RWPE1 (cell line): ENCODE results near the gene SDC1.

ENCODE experiments used
- CTCF ChIA-PET: fragments of 350-600 bp; sonication (Branson Sonifier 250); formaldehyde crosslinking; extraction: SDS; loops from one replicate; lab custom pipeline; 2021; lab: Yijun Ruan, JAX
- POLR2A ChIA-PET: fragments of 400-600 bp; formaldehyde crosslinking; extraction: SDS; loops from one replicate; lab custom pipeline; 2020; ENCODE audit warnings: antibody characterized with exemption; ENCODE audit not compliant: low non-redundant PET; lab: Yijun Ruan, JAX
- DNase-seq: peaks from one replicate; pipeline ENCODE4 v3.0.0; 2012; ENCODE audit warnings: low spot score
- H3K27ac ChIP-seq: fragments of 450-650 bp; 2 replicates; pipeline ENCODE4 v1.5.1; 2017
- TF ChIP-seq, protein P1 (sequence below): fragments of 450-650 bp; conservative IDR thresholded peaks from 2 replicates; pipeline ENCODE4 v1.5.1; 2017; ENCODE audit warnings: low read depth, mild to moderate bottlenecking

Gene SDC1

DNA sequence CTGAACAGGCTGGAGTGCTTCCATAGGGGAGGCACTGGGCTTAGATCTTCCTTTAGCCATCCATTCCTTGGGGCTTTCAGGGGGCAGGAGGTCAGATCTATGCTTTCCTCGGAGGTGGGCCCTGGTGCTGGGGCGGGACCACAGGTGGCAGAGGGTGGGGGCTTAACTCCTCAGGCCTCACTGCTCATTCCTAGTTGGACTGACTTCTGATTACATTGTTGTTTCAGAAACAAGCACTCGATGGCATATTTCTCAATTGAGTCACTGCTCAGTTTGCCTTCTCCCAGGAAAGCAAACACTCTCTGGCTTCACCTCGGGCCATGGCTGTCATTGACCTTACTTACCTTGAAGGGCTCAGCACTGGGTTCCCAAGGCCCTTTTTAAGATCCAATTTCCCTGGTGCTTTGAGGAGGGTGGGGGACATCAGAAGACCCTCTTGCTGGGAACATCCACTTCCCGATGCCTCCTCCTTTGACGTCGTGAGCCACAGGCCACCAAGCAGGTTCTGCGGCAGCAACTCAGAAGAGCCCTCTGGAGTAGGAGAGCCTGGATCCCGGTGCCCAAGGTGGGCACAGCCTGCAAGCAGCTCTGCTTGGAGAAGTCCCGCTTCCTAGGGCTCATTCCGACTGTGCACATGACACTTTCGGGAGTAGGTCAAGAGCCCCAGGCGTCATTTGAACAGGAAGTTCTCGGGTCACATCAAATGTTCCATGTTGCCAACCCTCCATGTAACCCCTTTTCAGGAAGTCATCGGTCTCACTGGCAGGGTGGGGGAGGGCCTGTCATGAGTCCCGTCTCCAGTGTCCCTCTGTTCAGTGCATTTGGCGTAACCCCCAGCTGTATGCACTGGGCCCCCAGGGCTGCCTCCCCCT, 40.6 kb downstream of the SDC1 start:
- DNase-seq: peak; percentile 76
- TF ChIP-seq, protein P1, sequence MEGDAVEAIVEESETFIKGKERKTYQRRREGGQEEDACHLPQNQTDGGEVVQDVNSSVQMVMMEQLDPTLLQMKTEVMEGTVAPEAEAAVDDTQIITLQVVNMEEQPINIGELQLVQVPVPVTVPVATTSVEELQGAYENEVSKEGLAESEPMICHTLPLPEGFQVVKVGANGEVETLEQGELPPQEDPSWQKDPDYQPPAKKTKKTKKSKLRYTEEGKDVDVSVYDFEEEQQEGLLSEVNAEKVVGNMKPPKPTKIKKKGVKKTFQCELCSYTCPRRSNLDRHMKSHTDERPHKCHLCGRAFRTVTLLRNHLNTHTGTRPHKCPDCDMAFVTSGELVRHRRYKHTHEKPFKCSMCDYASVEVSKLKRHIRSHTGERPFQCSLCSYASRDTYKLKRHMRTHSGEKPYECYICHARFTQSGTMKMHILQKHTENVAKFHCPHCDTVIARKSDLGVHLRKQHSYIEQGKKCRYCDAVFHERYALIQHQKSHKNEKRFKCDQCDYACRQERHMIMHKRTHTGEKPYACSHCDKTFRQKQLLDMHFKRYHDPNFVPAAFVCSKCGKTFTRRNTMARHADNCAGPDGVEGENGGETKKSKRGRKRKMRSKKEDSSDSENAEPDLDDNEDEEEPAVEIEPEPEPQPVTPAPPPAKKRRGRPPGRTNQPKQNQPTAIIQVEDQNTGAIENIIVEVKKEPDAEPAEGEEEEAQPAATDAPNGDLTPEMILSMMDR: no peak
- H3K27ac ChIP-seq: peak overlapping the region; percentile 99
- ChIA-PET POLR2A (interaction anchor here (0.7 kb wide), 1 partner anchor 29 kb away, joined by 3 read pairs; no protein-coding TSS in a partner anchor), CTCF (interaction anchor here (0.7 to 1.6 kb wide), 3 partner anchors 8 to 78 kb away, joined by 3 to 5 read pairs (median 5); partner anchors contain the start of gene SDC1)

DNA sequence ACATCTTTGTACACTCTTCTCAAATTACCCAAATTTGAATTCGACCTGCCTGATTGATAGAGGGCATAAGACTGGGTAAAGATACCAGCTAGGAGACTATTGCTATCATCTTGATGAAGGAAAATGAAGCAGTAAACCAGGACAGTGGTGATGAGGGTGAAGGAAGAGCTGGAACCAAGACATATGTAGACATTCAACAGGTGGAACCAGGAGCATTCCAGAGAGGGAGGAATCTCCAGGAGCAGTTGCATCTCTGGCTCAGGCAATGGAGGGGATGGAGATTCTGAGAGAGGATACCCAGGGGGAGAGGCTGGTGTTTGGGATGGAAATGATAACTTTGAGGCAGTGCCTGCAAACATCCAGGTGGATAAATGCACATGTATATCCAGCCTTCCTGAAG, 41.6 kb downstream of the SDC1 start:
- DNase-seq: no peak
- TF ChIP-seq, protein P1: no peak
- POLR2A ChIA-PET: interaction anchor here (0.7 kb wide), 1 partner anchor 30 kb away, joined by 3 read pairs; no protein-coding TSS in a partner anchor
- CTCF ChIA-PET: interaction anchor here (0.6 to 0.7 kb wide), 3 partner anchors 9 to 127 kb away, joined by 3 read pairs; no protein-coding TSS in a partner anchor
- H3K27ac ChIP-seq: peak overlapping the region; percentile 99

DNA sequence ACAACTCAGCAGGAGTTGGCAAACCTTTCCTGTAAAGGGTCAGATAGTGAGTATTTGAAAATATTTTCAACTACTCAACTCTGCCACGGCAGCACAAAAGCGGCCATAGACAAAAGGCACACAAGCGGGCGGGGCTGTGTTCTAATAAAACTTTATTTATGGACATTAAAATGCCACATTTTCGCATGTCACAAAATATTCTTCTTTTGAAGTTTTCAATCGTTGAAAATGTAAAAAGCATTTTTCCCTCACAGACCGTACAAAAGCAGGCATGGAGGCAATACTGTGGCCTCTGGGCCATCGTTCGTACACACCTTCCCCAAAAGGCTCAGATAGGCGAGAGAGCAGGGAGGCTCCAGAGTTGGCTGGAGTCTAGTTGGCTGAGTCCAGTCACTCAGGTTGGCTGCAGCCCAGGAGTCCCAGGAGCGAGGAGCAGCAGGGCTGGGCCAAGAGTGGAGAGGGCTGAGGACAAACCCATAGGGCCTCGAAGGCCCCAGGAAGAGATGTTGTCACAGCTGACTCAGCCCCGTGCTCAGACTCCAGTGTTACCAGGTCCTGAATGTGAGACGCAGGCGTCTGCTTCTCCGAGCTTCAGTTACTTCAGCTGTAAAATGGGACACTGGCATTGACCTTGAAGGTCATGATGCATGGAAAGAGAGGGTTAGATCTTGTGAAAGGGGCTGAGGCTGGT, 42.5 kb downstream of the SDC1 start:
- TF ChIP-seq, protein P1: no peak
- POLR2A ChIA-PET: no interaction called here
- peak overlapping the region; percentile 99 for H3K27ac ChIP-seq
- CTCF ChIA-PET: interaction anchor here (0.6 kb wide), 1 partner anchor 128 kb away, joined by 3 read pairs; no protein-coding TSS in a partner anchor
- DNase-seq: peak; percentile 78

DNA sequence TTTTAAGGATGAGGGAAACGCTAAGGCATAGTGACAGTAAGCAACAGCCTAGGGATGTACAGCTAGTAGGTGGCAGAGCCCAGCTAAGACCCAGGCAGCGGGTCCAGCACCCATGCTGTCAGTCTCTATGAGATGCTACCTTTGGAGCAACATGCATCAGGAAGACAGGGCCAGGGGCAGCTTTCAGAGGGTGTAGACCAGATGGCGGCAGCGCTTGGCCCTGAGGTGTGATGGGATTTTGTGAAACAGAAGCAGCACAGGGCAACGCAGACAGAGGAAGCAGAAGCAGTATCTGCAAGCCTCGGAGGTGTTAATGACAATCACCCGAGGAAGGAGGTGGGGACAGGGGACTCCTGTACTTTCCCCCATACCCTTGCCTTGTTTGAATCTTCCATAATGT, 43.2 kb downstream of the SDC1 start:
- ChIA-PET POLR2A (no interaction called here), CTCF (no interaction called here)
- no peak for DNase-seq
- TF ChIP-seq, protein P1: no peak
- H3K27ac ChIP-seq: peak overlapping the region; percentile 99

DNA sequence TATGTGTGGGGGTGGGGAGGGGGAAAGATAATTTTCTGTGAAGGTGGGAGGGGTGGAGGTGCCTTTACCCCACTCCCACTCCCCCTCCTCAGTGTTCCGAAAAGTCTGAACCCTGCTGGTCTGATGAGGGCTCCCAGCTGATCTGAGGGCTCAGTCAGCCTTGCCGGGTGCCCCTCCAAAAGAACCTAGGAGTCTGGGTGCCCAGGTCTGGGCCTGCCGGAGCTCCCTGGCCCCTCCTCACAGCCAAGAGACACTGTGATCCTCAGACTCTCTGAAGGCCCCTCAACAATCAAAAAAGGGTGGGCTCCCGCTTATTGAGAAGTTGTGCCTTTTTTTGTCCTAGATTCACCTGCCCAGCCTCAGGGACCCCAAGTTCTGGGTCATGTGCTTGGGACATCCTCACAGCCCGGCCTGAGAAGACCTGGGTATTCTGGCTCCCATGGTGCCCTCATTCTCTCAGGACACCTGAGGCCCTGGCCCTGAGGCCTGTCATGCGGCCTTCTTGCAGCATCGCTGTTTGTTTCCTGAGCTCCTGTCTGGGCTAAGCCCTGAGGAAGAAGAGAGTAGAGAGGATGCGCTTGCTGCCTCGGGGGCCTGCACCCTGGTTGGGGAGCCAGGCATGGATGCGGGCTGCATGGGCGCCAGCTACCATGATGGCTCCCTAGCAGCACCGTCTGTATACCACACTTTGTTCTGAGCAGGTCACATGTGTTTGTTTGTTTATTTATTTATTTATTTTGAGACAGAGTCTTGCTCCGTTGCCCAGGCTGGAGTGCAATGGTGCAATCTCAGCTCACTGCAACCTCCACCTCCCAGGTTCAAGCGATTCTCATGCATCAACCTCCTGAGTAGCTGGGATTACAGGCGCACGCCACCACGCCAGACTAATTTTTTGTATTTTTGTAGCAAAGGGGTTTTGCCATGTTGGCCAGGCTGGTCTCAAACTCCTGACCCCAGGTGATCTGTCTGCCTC, 44.0 kb downstream of the SDC1 start:
- POLR2A ChIA-PET: no interaction called here
- DNase-seq: no peak
- TF ChIP-seq, protein P1: no peak
- peak overlapping the region; percentile 99 for H3K27ac ChIP-seq
- CTCF ChIA-PET: interaction anchor here (1.1 to 2.8 kb wide), 2 partner anchors 44 to 75 kb away, joined by 6 to 12 read pairs; partner anchors contain the start of gene SDC1
